Caco-2 (cell line): Measurements from ENCODE around the gene CDKAL1. TPM values are rescaled to one million over a fixed set of nuclear protein-coding genes. Genes with fewer than 3 reads are reported as not detected.
A peak's percentile ranks its signal among the peaks of the same experiment; 100 is the strongest.

Experiments
- BruUV-seq: library from RNA; stranded (reverse); fragments of 400-500 nt; replicated peaks from 2 replicates; lab custom pipeline; 2021; lab: Mats Ljungman, UMichigan
- CTCF ChIA-PET: fragments of 300-600 bp; sonication (Branson Sonifier 250); formaldehyde crosslinking; loops from one replicate; lab custom pipeline; 2022; ENCODE audit warnings: antibody characterized with exemption; lab: Charles Lee
- POLR2A ChIA-PET: fragments of 300-600 bp; sonication (Branson Sonifier 250); formaldehyde crosslinking; loops from one replicate; lab custom pipeline; 2022; ENCODE audit warnings: antibody characterized with exemption; lab: Charles Lee
- DNase-seq, 2 experiments: peaks; one replicate each; pipeline versions ENCODE4 v3.0.0 to v3.0.0-alpha.2; 2020 to 2022
- H3K27me3 ChIP-seq: replicated peaks from 2 replicates; pipeline ENCODE4 v1.6.0; 2011; ENCODE audit warnings: low read length; ENCODE audit not compliant: control insufficient read depth, insufficient read depth
- H3K36me3 ChIP-seq: 2 replicates; pipeline ENCODE4 v1.5.1; 2011; ENCODE audit warnings: low read length; ENCODE audit not compliant: control insufficient read depth, insufficient read depth
- H3K4me1 ChIP-seq: fragments of 250-450 bp; sonication (Bioruptor Pico); 2 replicates; pipeline ENCODE4 v1.5.1; 2020; ENCODE audit warnings: mild to moderate bottlenecking
- H3K4me3 ChIP-seq: 2 replicates; pipeline ENCODE4 v1.5.1; 2011; ENCODE audit warnings: low read depth, mild to moderate bottlenecking, control low read depth, low read length
- H3K9me3 ChIP-seq: fragments of 250-450 bp; sonication (Bioruptor Pico); 2 replicates; pipeline ENCODE4 v1.5.1; 2020; ENCODE audit warnings: mild to moderate bottlenecking, moderate library complexity
- H3K27ac Mint-ChIP-seq: one replicate; pipeline ENCODE4 v1.8.0; 2022; ENCODE audit warnings: mixed read lengths; ENCODE audit not compliant: unreplicated experiment
- H3K27me3 Mint-ChIP-seq: one replicate; pipeline ENCODE4 v1.8.0; 2022; ENCODE audit warnings: mixed read lengths; ENCODE audit not compliant: insufficient read depth, unreplicated experiment
- H3K36me3 Mint-ChIP-seq: one replicate; pipeline ENCODE4 v1.8.0; 2022; ENCODE audit warnings: mild to moderate bottlenecking, mixed read lengths; ENCODE audit not compliant: insufficient read depth, unreplicated experiment
- H3K4me1 Mint-ChIP-seq: one replicate; pipeline ENCODE4 v1.8.0; 2022; ENCODE audit warnings: low read depth, mixed read lengths; ENCODE audit not compliant: unreplicated experiment
- H3K4me3 Mint-ChIP-seq: one replicate; pipeline ENCODE4 v1.8.0; 2022; ENCODE audit warnings: mild to moderate bottlenecking, moderate library complexity, mixed read lengths; ENCODE audit not compliant: unreplicated experiment
- H3K9me3 Mint-ChIP-seq: one replicate; pipeline ENCODE4 v1.8.0; 2022; ENCODE audit warnings: mixed read lengths; ENCODE audit not compliant: unreplicated experiment
- CTCF ChIP-seq, 2 experiments: fragments of 200-600 bp in 1 of 2; IDR thresholded peaks; 1 replicate in 1 of 2; 2 replicates in 1 of 2; pipeline versions ENCODE4 v1.5.1 to v1.8.0; 2011 to 2022; ENCODE audit warnings: antibody characterized with exemption in 1 of 2, control low read depth in 1 of 2, inconsistent platforms in 1 of 2, low read depth in 1 of 2, low read length in 1 of 2, mild to moderate bottlenecking in 1 of 2, moderate library complexity in 1 of 2; ENCODE audit not compliant: insufficient read depth in 1 of 2, severe bottlenecking in 1 of 2, unreplicated experiment in 1 of 2
- intact Hi-C: fragments of 100-400 bp; cut with micrococcal nuclease; formaldehyde crosslinking; loops from one replicate; pipeline ENCODE4 v1.10.0; 2022; ENCODE audit not compliant: unreplicated experiment
- total RNA-seq: library from RNA; stranded (reverse); gene quantifications from 2 replicates; pipeline ENCODE4 v1.2.3, GENCODE V29; 2022

The CDKAL1 gene
- total RNA-seq, 1 experiment from 2014 or later: 18.7 TPM

- BruUV-seq: no TSS peak
- Mint-ChIP-seq H3K27me3 (no peaks in the 10 kb centered on the region), H3K4me1 (peaks cover 12% of the 10 kb centered on the region), H3K9me3 (no peaks in the 10 kb centered on the region), H3K27ac (peak overlapping the region; percentile 56), H3K4me3 (no peak overlapping the region), H3K36me3 (no peaks in the 10 kb centered on the region)
- H3K4me3 ChIP-seq: no peak overlapping the region
- intact Hi-C loops: no loop called here
- no peak for TF ChIP-seq CTCF (IDR thresholded peaks at IDR 0.05; ENCODE audit: insufficient read depth in 1 of 2, low read depth in 1 of 2, low read length in 1 of 2, severe bottlenecking in 1 of 2, unreplicated experiment in 1 of 2)
- H3K27me3 ChIP-seq: no peaks in the 10 kb centered on the region
- peaks cover 9% of the 10 kb centered on the region for H3K4me1 ChIP-seq
- no peaks in the 10 kb centered on the region for H3K36me3 ChIP-seq
- POLR2A ChIA-PET: no interaction called here
- no peaks in the 10 kb centered on the region for H3K9me3 ChIP-seq
- CTCF ChIA-PET: no interaction called here
- DNase-seq: no peak
These were observed 95.9 kb downstream of the CDKAL1 start for GRCh38 chr6:20630136-20630535.

GRCh38 chr6:20630617-20631548 is 96.6 kb downstream of the CDKAL1 start:
- TF ChIP-seq CTCF (IDR thresholded peaks at IDR 0.05; ENCODE audit: insufficient read depth in 1 of 2, low read depth in 1 of 2, low read length in 1 of 2, severe bottlenecking in 1 of 2, unreplicated experiment in 1 of 2): no peak
- Mint-ChIP-seq H3K27ac (peak overlapping the region; percentile 56), H3K27me3 (no peaks in the 10 kb centered on the region), H3K4me1 (peaks cover 12% of the 10 kb centered on the region), H3K36me3 (no peaks in the 10 kb centered on the region), H3K9me3 (no peaks in the 10 kb centered on the region), H3K4me3 (no peak overlapping the region)
- Histone ChIP-seq H3K36me3 (no peaks in the 10 kb centered on the region), H3K9me3 (no peaks in the 10 kb centered on the region), H3K4me3 (no peak overlapping the region), H3K27me3 (no peaks in the 10 kb centered on the region), H3K4me1 (peaks cover 9% of the 10 kb centered on the region)
- POLR2A ChIA-PET: no interaction called here
- CTCF ChIA-PET: no interaction called here
- intact Hi-C loops: no loop called here
- peak in 1 of 2 experiments; percentile 8 for DNase-seq
- no TSS peak for BruUV-seq

- intact Hi-C loops: no loop called here
- H3K4me1 Mint-ChIP-seq: peaks cover 12% of the 10 kb centered on the region
- no peak overlapping the region for H3K4me3 ChIP-seq
- H3K9me3 Mint-ChIP-seq: no peaks in the 10 kb centered on the region
- ChIA-PET POLR2A (no interaction called here), CTCF (no interaction called here)
- BruUV-seq: no TSS peak
- no peaks in the 10 kb centered on the region for H3K36me3 ChIP-seq
- H3K27me3 ChIP-seq: no peaks in the 10 kb centered on the region
- no peaks in the 10 kb centered on the region for H3K27me3 Mint-ChIP-seq
- H3K9me3 ChIP-seq: no peaks in the 10 kb centered on the region
- H3K4me1 ChIP-seq: peaks cover 9% of the 10 kb centered on the region
- no peak for TF ChIP-seq CTCF (IDR thresholded peaks at IDR 0.05; ENCODE audit: insufficient read depth in 1 of 2, low read depth in 1 of 2, low read length in 1 of 2, severe bottlenecking in 1 of 2, unreplicated experiment in 1 of 2)
- no peaks in the 10 kb centered on the region for H3K36me3 Mint-ChIP-seq
- no peak overlapping the region for H3K4me3 Mint-ChIP-seq
- no peak for DNase-seq
- H3K27ac Mint-ChIP-seq: no peak overlapping the region
These were observed 97.3 kb downstream of the CDKAL1 start for GRCh38 chr6:20631549-20631924.
